ENCODE measurements around the gene VPS52. TPM values are rescaled to one million over a fixed set of nuclear protein-coding genes. Genes with fewer than 3 reads are reported as not detected.

VPS52 gene
- total RNA-seq (2022; extraction: Qiagen RNA extraction) = 15.1 to 18.8 TPM (median 16.1 TPM) in 5 replicates

GRCh38 chr6:33271468-33272274 is at the start of gene VPS52, which contains the start of gene RPS18:
TSS of gene VPS52 (minus strand) at chr6:33271876. CDS start at chr6:33271675, 201 bp downstream.
TSS of gene RPS18 (plus strand) at chr6:33272075. CDS start at chr6:33272120, 45 bp downstream.

GRCh38 chr6:33317669-33318425 is 46.2 kb upstream of the VPS52 start, which contains the start of gene ZBTB22:
TSS of gene ZBTB22 (minus strand) at chr6:33317744. CDS start at chr6:33316916, 828 bp downstream.

GRCh38 chr6:33313709-33314514 is 42.2 kb upstream of the VPS52 start, which contains the start of gene TAPBP:
TSS of gene TAPBP (minus strand) at chr6:33314078. CDS start at chr6:33314041, 37 bp downstream.

GRCh38 chr6:33298773-33299236 is 27.1 kb upstream of the VPS52 start, which contains the start of gene RGL2:
TSS of gene RGL2 (minus strand) at chr6:33298942. CDS start at chr6:33298610, 332 bp downstream.

GRCh38 chr6:33288921-33289783 is 17.5 kb upstream of the VPS52 start, which contains the start of the genes PFDN6 and WDR46:
TSS of gene PFDN6 (plus strand) at chr6:33289601. CDS start at chr6:33289857, 256 bp downstream.
TSS of gene WDR46 (minus strand) at chr6:33289239. CDS start at chr6:33289170, 69 bp downstream.

GRCh38 chr6:33276864-33277662 is 5.4 kb upstream of the VPS52 start, which contains the start of gene B3GALT4:
TSS of gene B3GALT4 (plus strand) at chr6:33277123. CDS start at chr6:33277420, 297 bp downstream.

GRCh38 chr6:33208091-33208967 is 63.3 kb downstream of the VPS52 start, which contains the start of gene RING1:
TSS of gene RING1 (plus strand) at chr6:33208500. CDS start at chr6:33208823, 323 bp downstream.

GRCh38 chr6:33204415-33205190 is 67.1 kb downstream of the VPS52 start, which contains the start of gene HSD17B8:
TSS of gene HSD17B8 (plus strand) at chr6:33204655. CDS start at chr6:33204669, 14 bp downstream.

Other genes starting within 250 kb of the VPS52 start
- gene HLA-DPA1, start 198.2 kb downstream of the VPS52 start, total RNA-seq (2022; extraction: Qiagen RNA extraction) = 0.05 to 0.11 TPM in 2 of 5 replicates, not detected in the others
- gene HLA-DPB1, start 195.9 kb downstream of the VPS52 start, total RNA-seq (2022; extraction: Qiagen RNA extraction) = not detected in 5 replicates
- 0.31 to 0.92 TPM (median 0.81 TPM) in 5 replicates for gene COL11A2, start 79.4 kb downstream of the VPS52 start, total RNA-seq (2022; extraction: Qiagen RNA extraction)
- gene RXRB, start 71.2 kb downstream of the VPS52 start, total RNA-seq (2022; extraction: Qiagen RNA extraction) = 17.4 to 21.9 TPM (median 19.7 TPM) in 5 replicates
- 99.7 to 114 TPM (median 108 TPM) in 5 replicates for gene SLC39A7, start 71.0 kb downstream of the VPS52 start, total RNA-seq (2022; extraction: Qiagen RNA extraction)
- gene HSD17B8, start 67.2 kb downstream of the VPS52 start, total RNA-seq (2022; extraction: Qiagen RNA extraction) = 12.7 to 17.3 TPM (median 15.3 TPM) in 5 replicates
- gene RING1, start 63.4 kb downstream of the VPS52 start, total RNA-seq (2022; extraction: Qiagen RNA extraction) = 19.1 to 24.8 TPM (median 23.7 TPM) in 5 replicates
- gene RPS18, start 199 bp upstream of the VPS52 start, total RNA-seq (2022; extraction: Qiagen RNA extraction) = 2,494 to 2,625 TPM (median 2,588 TPM) in 5 replicates
- 0.67 to 1.0 TPM (median 0.95 TPM) in 5 replicates for gene B3GALT4, start 5.2 kb upstream of the VPS52 start, total RNA-seq (2022; extraction: Qiagen RNA extraction)
- 48.1 to 55.9 TPM (median 52.1 TPM) in 5 replicates for gene WDR46, start 17.4 kb upstream of the VPS52 start, total RNA-seq (2022; extraction: Qiagen RNA extraction)
- 102 to 111 TPM (median 104 TPM) in 5 replicates for gene PFDN6, start 17.7 kb upstream of the VPS52 start, total RNA-seq (2022; extraction: Qiagen RNA extraction)
- 11.4 to 13.2 TPM (median 12.3 TPM) in 5 replicates for gene RGL2, start 27.1 kb upstream of the VPS52 start, total RNA-seq (2022; extraction: Qiagen RNA extraction)
- 34.6 to 39.1 TPM (median 36.6 TPM) in 5 replicates for gene TAPBP, start 42.2 kb upstream of the VPS52 start, total RNA-seq (2022; extraction: Qiagen RNA extraction)
- 2.6 to 3.7 TPM (median 3.2 TPM) in 5 replicates for gene ZBTB22, start 45.9 kb upstream of the VPS52 start, total RNA-seq (2022; extraction: Qiagen RNA extraction)
- 33.4 to 41.0 TPM (median 35.7 TPM) in 5 replicates for gene DAXX, start 51.1 kb upstream of the VPS52 start, total RNA-seq (2022; extraction: Qiagen RNA extraction)
- gene KIFC1, start 119.9 kb upstream of the VPS52 start, total RNA-seq (2022; extraction: Qiagen RNA extraction) = 40.2 to 45.2 TPM (median 42.4 TPM) in 5 replicates
- 10.8 to 17.1 TPM (median 16.0 TPM) in 5 replicates for gene PHF1, start 139.1 kb upstream of the VPS52 start, total RNA-seq (2022; extraction: Qiagen RNA extraction)
- gene CUTA, start 146.2 kb upstream of the VPS52 start, total RNA-seq (2022; extraction: Qiagen RNA extraction) = 173 to 227 TPM (median 203 TPM) in 5 replicates
- gene SYNGAP1, start 148.2 kb upstream of the VPS52 start, total RNA-seq (2022; extraction: Qiagen RNA extraction) = 3.6 to 6.0 TPM (median 4.2 TPM) in 5 replicates
- 10.0 to 11.6 TPM (median 10.9 TPM) in 5 replicates for gene ZBTB9, start 182.7 kb upstream of the VPS52 start, total RNA-seq (2022; extraction: Qiagen RNA extraction)